Subcutaneous abdominal adipose tissue (tissue), 5 donors: Measurements from ENCODE around the gene FHOD1.

ENCODE experiments used
- H3K27ac ChIP-seq: one replicate; pipeline ENCODE4 v1.7.0; 2013; ENCODE audit warnings: low read depth, mild to moderate bottlenecking, inconsistent platforms, low read length, moderate library complexity
- H3K27me3 ChIP-seq, 5 donors: one replicate each; pipeline ENCODE4 v1.7.0; 2013; ENCODE audit warnings: low read length in 5 of 5, inconsistent platforms in 1 of 5; ENCODE audit not compliant: control insufficient read depth in 5 of 5, insufficient read depth in 4 of 5
- H3K36me3 ChIP-seq, 5 donors: one replicate each; pipeline ENCODE4 v1.7.0; 2013; ENCODE audit warnings: low read length in 5 of 5; ENCODE audit not compliant: control insufficient read depth in 5 of 5, insufficient read depth in 5 of 5
- H3K4me1 ChIP-seq, 5 donors: one replicate each; pipeline ENCODE4 v1.7.0; 2013; ENCODE audit warnings: low read length in 5 of 5, mild to moderate bottlenecking in 3 of 5, moderate library complexity in 1 of 5; ENCODE audit not compliant: control insufficient read depth in 5 of 5, insufficient read depth in 5 of 5
- H3K4me3 ChIP-seq, 5 donors: one replicate each; pipeline ENCODE4 v1.7.0; 2013; ENCODE audit warnings: low read length in 5 of 5, low read depth in 1 of 5
- H3K9ac ChIP-seq, 5 donors: one replicate each; pipeline ENCODE4 v1.7.0; 2013; ENCODE audit warnings: low read length in 5 of 5, mild to moderate bottlenecking in 4 of 5, moderate library complexity in 3 of 5
- H3K9me3 ChIP-seq, 5 donors: one replicate each; pipeline ENCODE4 v1.7.0; 2013; ENCODE audit warnings: low read length in 5 of 5; ENCODE audit not compliant: control insufficient read depth in 5 of 5
- donor health status: healthy.
- donor health status: healthy.
- donor health status: healthy.
- donor health status: healthy.
- donor health status: healthy.

Gene FHOD1

GRCh38 chr16:67283826-67284555 lies 36.7 kb upstream of the FHOD1 start:
- H3K27ac ChIP-seq = no peak overlapping the region
- H3K36me3 ChIP-seq = peaks cover 0 to 20% (median 7%) of the 10 kb centered on the region in 5 donors
- H3K4me3 ChIP-seq = no peak overlapping the region
- peak overlapping the region in 1 of 5 donors; percentile 41 for H3K9ac ChIP-seq
- H3K27me3 ChIP-seq = no peaks in the 10 kb centered on the region
- peaks cover 0 to 10% (median 7%) of the 10 kb centered on the region in 5 donors for H3K4me1 ChIP-seq
- H3K9me3 ChIP-seq = no peaks in the 10 kb centered on the region

GRCh38 chr16:67283039-67283825 lies 36.0 kb upstream of the FHOD1 start:
- Histone ChIP-seq H3K36me3 (peaks cover 0 to 20% (median 7%) of the 10 kb centered on the region in 5 donors), H3K27ac (no peak overlapping the region), H3K9ac (no peak overlapping the region), H3K27me3 (no peaks in the 10 kb centered on the region), H3K4me3 (no peak overlapping the region), H3K4me1 (peaks cover 0 to 17% (median 14%) of the 10 kb centered on the region in 5 donors), H3K9me3 (no peaks in the 10 kb centered on the region)

GRCh38 chr16:67282447-67282805 lies 35.1 kb upstream of the FHOD1 start:
- H3K36me3 ChIP-seq = peaks cover 0 to 20% (median 4%) of the 10 kb centered on the region in 5 donors
- no peak overlapping the region for H3K4me3 ChIP-seq
- H3K9me3 ChIP-seq = no peaks in the 10 kb centered on the region
- H3K9ac ChIP-seq = no peak overlapping the region
- H3K27me3 ChIP-seq = no peaks in the 10 kb centered on the region
- H3K27ac ChIP-seq = no peak overlapping the region
- peaks cover 2 to 25% (median 22%) of the 10 kb centered on the region in 5 donors for H3K4me1 ChIP-seq

- H3K36me3 ChIP-seq = peaks cover 0 to 19% (median under 1%) of the 10 kb centered on the region in 5 donors
- H3K27ac ChIP-seq = no peak overlapping the region
Measured at GRCh38 chr16:67281536-67282446, 34.5 kb upstream of the FHOD1 start.

GRCh38 chr16:67280090-67281015 lies 33.1 kb upstream of the FHOD1 start:
- H3K27ac ChIP-seq = no peak overlapping the region
- H3K4me3 ChIP-seq = peak overlapping the region in 1 of 5 donors; percentile 75
- H3K4me1 ChIP-seq = peaks cover 2 to 29% (median 24%) of the 10 kb centered on the region in 5 donors
- no peaks in the 10 kb centered on the region for H3K27me3 ChIP-seq
- peaks cover 0 to 20% (median 4%) of the 10 kb centered on the region in 5 donors for H3K36me3 ChIP-seq
- H3K9ac ChIP-seq = no peak overlapping the region
- H3K9me3 ChIP-seq = no peaks in the 10 kb centered on the region

More at GRCh38 chr16:67281536-67282446, 34.5 kb upstream of the FHOD1 start:
- Histone ChIP-seq H3K4me1 (peaks cover 2 to 29% (median 24%) of the 10 kb centered on the region in 5 donors), H3K27me3 (no peaks in the 10 kb centered on the region), H3K9ac (no peak overlapping the region), H3K9me3 (no peaks in the 10 kb centered on the region), H3K4me3 (no peak overlapping the region)

GRCh38 chr16:67279296-67280089 lies 32.2 kb upstream of the FHOD1 start, which contains the start of gene PLEKHG4:
Gene PLEKHG4 (plus strand): TSS chr16:67279532. CDS start chr16:67280045, 513 bp downstream.
- Histone ChIP-seq H3K4me3 (peak within 1 kb of the TSS; percentile 58 to 76 (median 69)), H3K4me1 (peaks cover 2 to 28% (median 24%) of the 10 kb centered on the region in 5 donors), H3K9me3 (no peaks in the 10 kb centered on the region), H3K27ac (peak within 1 kb of the TSS; percentile 79), H3K27me3 (no peaks in the 10 kb centered on the region), H3K36me3 (peaks cover 0 to 20% (median 4%) of the 10 kb centered on the region in 5 donors), H3K9ac (peak within 1 kb of the TSS in 4 of 5 donors; percentile 54 to 80 (median 76))

GRCh38 chr16:67278773-67279295 lies 31.6 kb upstream of the FHOD1 start:
- Histone ChIP-seq H3K27me3 (no peaks in the 10 kb centered on the region), H3K4me1 (peaks cover 2 to 28% (median 24%) of the 10 kb centered on the region in 5 donors), H3K9ac (peak overlapping the region in 4 of 5 donors; percentile 54 to 80 (median 76)), H3K9me3 (no peaks in the 10 kb centered on the region), H3K4me3 (peak overlapping the region; percentile 58 to 76 (median 69)), H3K36me3 (peaks cover 0 to 19% (median 4%) of the 10 kb centered on the region in 5 donors), H3K27ac (peak overlapping the region; percentile 79)

GRCh38 chr16:67277999-67278772 lies 30.9 kb upstream of the FHOD1 start:
- Histone ChIP-seq H3K36me3 (peaks cover 0 to 17% (median 4%) of the 10 kb centered on the region in 5 donors), H3K27me3 (no peaks in the 10 kb centered on the region), H3K9me3 (no peaks in the 10 kb centered on the region), H3K27ac (peak overlapping the region; percentile 79), H3K9ac (peak overlapping the region in 4 of 5 donors; percentile 54 to 80 (median 76)), H3K4me1 (peaks cover 2 to 28% (median 24%) of the 10 kb centered on the region in 5 donors), H3K4me3 (peak overlapping the region; percentile 58 to 76 (median 69))
